PFSK-1 (cell line): ENCODE measurements around the gene ZNF230.

ENCODE experiments used
- POLR2AphosphoS5 ChIP-seq: IDR thresholded peaks from 2 replicates; pipeline ENCODE4 v1.6.1; 2012; ENCODE audit warnings: low read depth, mild to moderate bottlenecking, control low read depth, low read length, moderate library complexity
- REST ChIP-seq, 2 experiments: IDR thresholded peaks; 2 replicates each; pipeline versions ENCODE4 v1.6.1 to v1.8.0; 2011 to 2012; ENCODE audit warnings: low read depth in 2 of 2, low read length in 2 of 2, control low read depth in 1 of 2, inconsistent platforms in 1 of 2, mild to moderate bottlenecking in 1 of 2, moderate library complexity in 1 of 2; ENCODE audit not compliant: insufficient read depth in 1 of 2
- TAF1 ChIP-seq: IDR thresholded peaks from 2 replicates; pipeline ENCODE4 v1.6.1; 2012; ENCODE audit warnings: low read length, control low read depth, borderline replicate concordance; ENCODE audit not compliant: insufficient read depth

GRCh38 chr19:44005973-44006372 lies 3.2 kb downstream of the ZNF230 start:
- TF ChIP-seq REST (IDR thresholded peaks at IDR 0.05; ENCODE audit: insufficient read depth in 1 of 2, low read depth in 2 of 2, low read length in 2 of 2) (no peak), POLR2AphosphoS5 (no peak), TAF1 (no peak)
